Measurements from ENCODE around the gene DNAJB12. TPM values are rescaled to one million over a fixed set of nuclear protein-coding genes. Genes with fewer than 3 reads are reported as not detected.

The DNAJB12 gene
- total and polyA plus RNA-seq, 10 of the 15 experiments (the other 5 are each of a cell fraction or from before 2014, with no cell fraction given), result 4.6 to 31.6 (median 18.8) TPM

DNA sequence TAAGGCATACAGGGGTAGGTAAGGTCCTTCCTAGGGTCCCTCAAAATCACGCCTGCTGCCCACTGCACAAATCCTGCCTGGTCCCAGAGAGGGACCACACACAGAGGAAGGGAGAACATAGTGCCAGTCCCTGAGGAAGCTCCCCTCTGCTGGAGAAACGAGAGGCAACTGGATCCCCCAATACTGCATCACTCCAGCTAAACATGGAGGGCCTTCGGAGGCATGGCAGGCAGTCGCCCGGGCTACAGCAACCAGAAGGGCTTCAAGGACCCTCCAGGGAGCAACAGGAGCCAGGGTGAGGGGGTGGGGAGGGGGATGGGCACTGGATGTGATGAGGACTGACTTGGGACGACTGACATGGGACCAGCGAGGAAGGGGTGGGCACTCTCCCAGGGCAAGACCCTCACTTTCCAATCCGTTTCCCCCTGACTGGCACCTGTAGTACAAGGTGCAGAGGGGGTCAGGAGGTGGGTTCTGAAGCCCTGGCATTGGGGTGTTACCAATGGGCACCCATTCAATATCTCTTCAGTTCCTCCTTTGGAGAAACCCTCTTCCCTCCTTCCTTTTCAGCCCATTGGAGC lies 59.3 kb downstream of the DNAJB12 start (continued):
- TF ChIP-seq, protein P1, sequence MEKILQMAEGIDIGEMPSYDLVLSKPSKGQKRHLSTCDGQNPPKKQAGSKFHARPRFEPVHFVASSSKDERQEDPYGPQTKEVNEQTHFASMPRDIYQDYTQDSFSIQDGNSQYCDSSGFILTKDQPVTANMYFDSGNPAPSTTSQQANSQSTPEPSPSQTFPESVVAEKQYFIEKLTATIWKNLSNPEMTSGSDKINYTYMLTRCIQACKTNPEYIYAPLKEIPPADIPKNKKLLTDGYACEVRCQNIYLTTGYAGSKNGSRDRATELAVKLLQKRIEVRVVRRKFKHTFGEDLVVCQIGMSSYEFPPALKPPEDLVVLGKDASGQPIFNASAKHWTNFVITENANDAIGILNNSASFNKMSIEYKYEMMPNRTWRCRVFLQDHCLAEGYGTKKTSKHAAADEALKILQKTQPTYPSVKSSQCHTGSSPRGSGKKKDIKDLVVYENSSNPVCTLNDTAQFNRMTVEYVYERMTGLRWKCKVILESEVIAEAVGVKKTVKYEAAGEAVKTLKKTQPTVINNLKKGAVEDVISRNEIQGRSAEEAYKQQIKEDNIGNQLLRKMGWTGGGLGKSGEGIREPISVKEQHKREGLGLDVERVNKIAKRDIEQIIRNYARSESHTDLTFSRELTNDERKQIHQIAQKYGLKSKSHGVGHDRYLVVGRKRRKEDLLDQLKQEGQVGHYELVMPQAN (conservative IDR thresholded peaks at IDR 0.05), result 0 out of 2 replicates have a peak, but pooled peaks have one; percentile 18
- TF ChIP-seq, protein P2, sequence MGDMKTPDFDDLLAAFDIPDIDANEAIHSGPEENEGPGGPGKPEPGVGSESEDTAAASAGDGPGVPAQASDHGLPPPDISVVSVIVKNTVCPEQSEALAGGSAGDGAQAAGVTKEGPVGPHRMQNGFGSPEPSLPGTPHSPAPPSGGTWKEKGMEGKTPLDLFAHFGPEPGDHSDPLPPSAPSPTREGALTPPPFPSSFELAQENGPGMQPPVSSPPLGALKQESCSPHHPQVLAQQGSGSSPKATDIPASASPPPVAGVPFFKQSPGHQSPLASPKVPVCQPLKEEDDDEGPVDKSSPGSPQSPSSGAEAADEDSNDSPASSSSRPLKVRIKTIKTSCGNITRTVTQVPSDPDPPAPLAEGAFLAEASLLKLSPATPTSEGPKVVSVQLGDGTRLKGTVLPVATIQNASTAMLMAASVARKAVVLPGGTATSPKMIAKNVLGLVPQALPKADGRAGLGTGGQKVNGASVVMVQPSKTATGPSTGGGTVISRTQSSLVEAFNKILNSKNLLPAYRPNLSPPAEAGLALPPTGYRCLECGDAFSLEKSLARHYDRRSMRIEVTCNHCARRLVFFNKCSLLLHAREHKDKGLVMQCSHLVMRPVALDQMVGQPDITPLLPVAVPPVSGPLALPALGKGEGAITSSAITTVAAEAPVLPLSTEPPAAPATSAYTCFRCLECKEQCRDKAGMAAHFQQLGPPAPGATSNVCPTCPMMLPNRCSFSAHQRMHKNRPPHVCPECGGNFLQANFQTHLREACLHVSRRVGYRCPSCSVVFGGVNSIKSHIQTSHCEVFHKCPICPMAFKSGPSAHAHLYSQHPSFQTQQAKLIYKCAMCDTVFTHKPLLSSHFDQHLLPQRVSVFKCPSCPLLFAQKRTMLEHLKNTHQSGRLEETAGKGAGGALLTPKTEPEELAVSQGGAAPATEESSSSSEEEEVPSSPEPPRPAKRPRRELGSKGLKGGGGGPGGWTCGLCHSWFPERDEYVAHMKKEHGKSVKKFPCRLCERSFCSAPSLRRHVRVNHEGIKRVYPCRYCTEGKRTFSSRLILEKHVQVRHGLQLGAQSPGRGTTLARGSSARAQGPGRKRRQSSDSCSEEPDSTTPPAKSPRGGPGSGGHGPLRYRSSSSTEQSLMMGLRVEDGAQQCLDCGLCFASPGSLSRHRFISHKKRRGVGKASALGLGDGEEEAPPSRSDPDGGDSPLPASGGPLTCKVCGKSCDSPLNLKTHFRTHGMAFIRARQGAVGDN (IDR thresholded peaks at IDR 0.05), result no peak

DNA sequence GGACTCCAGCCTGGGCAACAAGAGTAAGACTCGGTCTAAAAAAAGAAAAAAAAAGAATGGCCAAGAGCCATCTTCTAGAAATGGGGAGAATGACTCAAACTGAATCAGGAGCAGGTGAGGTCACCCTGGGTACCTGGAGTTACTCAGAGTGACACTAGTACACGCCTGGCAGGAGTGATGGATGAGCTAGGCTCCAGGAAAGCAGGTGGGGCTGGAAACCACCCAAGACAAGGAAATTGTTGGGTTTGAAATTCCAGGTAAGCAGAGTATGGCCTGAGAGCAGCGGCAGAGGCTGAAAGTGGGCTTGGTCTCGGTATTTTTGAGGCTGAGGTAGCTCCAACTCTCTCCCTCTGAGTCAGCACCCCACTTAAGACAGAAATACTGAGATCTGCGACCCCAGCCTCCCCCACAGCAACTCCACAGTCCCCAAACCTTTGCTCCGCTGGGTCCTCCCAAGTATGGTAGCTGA lies 62.5 kb downstream of the DNAJB12 start:
- ChIA-PET RAD21 (ENCODE audit: unreplicated experiment) (interaction anchor here (0.7 to 2.1 kb wide), 10 partner anchors 12 to 244 kb away, joined by 3 to 10 read pairs (median 3); no protein-coding TSS in a partner anchor), CTCF (interaction anchor here (0.6 to 2.7 kb wide), 10 partner anchors 9 to 160 kb away, joined by 3 to 10 read pairs (median 5); partner anchors contain the start of gene DDIT4), POLR2A (interaction anchor here (0.5 to 5.0 kb wide), 9 partner anchors 9 to 33 kb away, joined by 3 to 36 read pairs (median 4); partner anchors contain the start of gene DDIT4), SMC1A (ENCODE audit: uncharacterized antibody, unreplicated experiment) (interaction anchor here (0.6 to 5.8 kb wide), 13 partner anchors 12 to 74 kb away, joined by 3 to 43 read pairs (median 4); partner anchors contain the start of gene DDIT4)
- Histone ChIP-seq H3K79me2 (ENCODE audit: control insufficient read depth, insufficient read depth, low read length) (peaks cover 4% of the 10 kb centered on the region), H4K20me1 (ENCODE audit: control insufficient read depth, insufficient read depth) (no peaks in the 10 kb centered on the region), H3K9me3 (replicated peaks; ENCODE audit: control insufficient read depth, insufficient read depth, low read length) (no peaks in the 10 kb centered on the region), H3K36me3 (ENCODE audit: control insufficient read depth in 2 of 2, insufficient read depth in 2 of 2, low read length in 1 of 2) (no peaks in the 10 kb centered on the region), H3K9ac (ENCODE audit: control insufficient read depth, insufficient read depth, low read length) (no peak overlapping the region), H3K4me1 (ENCODE audit: control insufficient read depth, insufficient read depth, low read length) (peaks cover 49% of the 10 kb centered on the region), H3K27ac (ENCODE audit: control insufficient read depth, insufficient read depth) (peak overlapping the region; percentile 54), H3K4me3 (no peak overlapping the region), H2AFZ (ENCODE audit: control insufficient read depth, low read depth, low read length) (peak overlapping the region; percentile 44; the same call in 1 of the 2 replicates), H3K27me3 (replicated peaks in 1 of 2; ENCODE audit: control insufficient read depth in 2 of 2, insufficient read depth in 2 of 2, low read length in 1 of 2) (no peaks in the 10 kb centered on the region), H3K4me2 (ENCODE audit: control insufficient read depth, insufficient read depth) (peak overlapping the region; percentile 39)
- intact Hi-C loops (cut with micrococcal nuclease; ENCODE audit: unreplicated experiment) (no loop called here), in situ Hi-C loops (cut with MboI) (no loop called here)
- WGBS (ENCODE audit: insufficient coverage, insufficient replicate concordance, low lambda C conversion rate, missing lambda C conversion rate), result 20% methylated on average over 6 of the region's 6 CpGs
- no peak for DNase-seq (ENCODE audit: low read depth, low spot score)
- BruUV-seq (replicated peaks), result no TSS peak
- peak; percentile 8; the same call in 2 of the 3 replicates for ATAC-seq
- FAIRE-seq, result no peak
- TF ChIP-seq NFYB (IDR thresholded peaks at IDR 0.05; ENCODE audit: insufficient read depth, low read depth, low read length), result no peak
- TF ChIP-seq HDAC2 (IDR thresholded peaks at IDR 0.05), result no peak
- TF ChIP-seq CREB1 (IDR thresholded peaks at IDR 0.05; ENCODE audit: low read depth), result 0 out of 2 replicates have a peak, but pooled peaks have one; percentile 21
- TF ChIP-seq ETV6 (conservative IDR thresholded peaks at IDR 0.05 in 1 of 2, IDR thresholded peaks at IDR 0.05 in 1 of 2; ENCODE audit: borderline replicate concordance in 1 of 2, low read depth in 1 of 2), result peak in 1 of 2 experiments; percentile 59; a peak in 1 of 4 replicates
- TF ChIP-seq, protein P3, sequence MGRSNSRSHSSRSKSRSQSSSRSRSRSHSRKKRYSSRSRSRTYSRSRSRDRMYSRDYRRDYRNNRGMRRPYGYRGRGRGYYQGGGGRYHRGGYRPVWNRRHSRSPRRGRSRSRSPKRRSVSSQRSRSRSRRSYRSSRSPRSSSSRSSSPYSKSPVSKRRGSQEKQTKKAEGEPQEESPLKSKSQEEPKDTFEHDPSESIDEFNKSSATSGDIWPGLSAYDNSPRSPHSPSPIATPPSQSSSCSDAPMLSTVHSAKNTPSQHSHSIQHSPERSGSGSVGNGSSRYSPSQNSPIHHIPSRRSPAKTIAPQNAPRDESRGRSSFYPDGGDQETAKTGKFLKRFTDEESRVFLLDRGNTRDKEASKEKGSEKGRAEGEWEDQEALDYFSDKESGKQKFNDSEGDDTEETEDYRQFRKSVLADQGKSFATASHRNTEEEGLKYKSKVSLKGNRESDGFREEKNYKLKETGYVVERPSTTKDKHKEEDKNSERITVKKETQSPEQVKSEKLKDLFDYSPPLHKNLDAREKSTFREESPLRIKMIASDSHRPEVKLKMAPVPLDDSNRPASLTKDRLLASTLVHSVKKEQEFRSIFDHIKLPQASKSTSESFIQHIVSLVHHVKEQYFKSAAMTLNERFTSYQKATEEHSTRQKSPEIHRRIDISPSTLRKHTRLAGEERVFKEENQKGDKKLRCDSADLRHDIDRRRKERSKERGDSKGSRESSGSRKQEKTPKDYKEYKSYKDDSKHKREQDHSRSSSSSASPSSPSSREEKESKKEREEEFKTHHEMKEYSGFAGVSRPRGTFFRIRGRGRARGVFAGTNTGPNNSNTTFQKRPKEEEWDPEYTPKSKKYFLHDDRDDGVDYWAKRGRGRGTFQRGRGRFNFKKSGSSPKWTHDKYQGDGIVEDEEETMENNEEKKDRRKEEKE (IDR thresholded peaks at IDR 0.05), result no peak
- no peak for TF ChIP-seq ESRRA (IDR thresholded peaks at IDR 0.05; ENCODE audit: low read length)
- TF ChIP-seq, protein P4, sequence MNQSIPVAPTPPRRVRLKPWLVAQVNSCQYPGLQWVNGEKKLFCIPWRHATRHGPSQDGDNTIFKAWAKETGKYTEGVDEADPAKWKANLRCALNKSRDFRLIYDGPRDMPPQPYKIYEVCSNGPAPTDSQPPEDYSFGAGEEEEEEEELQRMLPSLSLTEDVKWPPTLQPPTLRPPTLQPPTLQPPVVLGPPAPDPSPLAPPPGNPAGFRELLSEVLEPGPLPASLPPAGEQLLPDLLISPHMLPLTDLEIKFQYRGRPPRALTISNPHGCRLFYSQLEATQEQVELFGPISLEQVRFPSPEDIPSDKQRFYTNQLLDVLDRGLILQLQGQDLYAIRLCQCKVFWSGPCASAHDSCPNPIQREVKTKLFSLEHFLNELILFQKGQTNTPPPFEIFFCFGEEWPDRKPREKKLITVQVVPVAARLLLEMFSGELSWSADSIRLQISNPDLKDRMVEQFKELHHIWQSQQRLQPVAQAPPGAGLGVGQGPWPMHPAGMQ (IDR thresholded peaks at IDR 0.05; ENCODE audit: borderline replicate concordance), result no peak

Data from GM12878 (cell line).